Measurements from ENCODE around the gene DNAAF6. TPM values are rescaled to one million over a fixed set of nuclear protein-coding genes. Genes with fewer than 3 reads are reported as not detected.

The DNAAF6 gene
- total RNA-seq, 2 donors from 2014 or later = not detected

DNA sequence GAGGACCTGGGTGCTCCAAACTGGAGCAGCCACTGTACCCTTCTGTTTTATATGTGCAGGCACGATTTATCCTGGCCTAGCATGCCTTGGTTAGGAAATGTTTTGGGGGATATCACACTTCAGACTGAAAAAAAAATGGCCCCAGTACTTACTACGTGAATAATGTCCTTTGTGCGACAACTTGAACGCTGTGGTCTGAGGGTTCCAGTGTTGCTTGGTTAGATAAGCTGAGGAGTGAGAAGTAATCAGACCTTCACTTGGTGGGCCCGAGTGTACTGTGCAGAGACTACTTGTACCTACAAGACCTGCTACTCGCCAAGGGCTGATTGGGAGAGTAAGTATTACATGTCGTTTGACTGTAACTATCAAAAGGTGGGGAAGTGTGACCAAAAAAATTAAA is 678 bp downstream of the DNAAF6 start:
- H3K27me3 ChIP-seq (replicated peaks; ENCODE audit: insufficient read depth) = no peaks in the 10 kb centered on the region
- no peak for ATAC-seq (ENCODE audit: insufficient number of reproducible peaks, low FRiP score, low read depth)
- no peaks in the 10 kb centered on the region for H3K4me1 ChIP-seq (ENCODE audit: control insufficient read depth in 1 of 2, low read depth in 2 of 2)
- no peaks in the 10 kb centered on the region for H3K9me3 ChIP-seq
- H3K27ac ChIP-seq = no peak overlapping the region
- H3K4me3 ChIP-seq = no peak overlapping the region
- DNase-seq (ENCODE audit: low spot score) = no peak
- TF ChIP-seq, protein P1, sequence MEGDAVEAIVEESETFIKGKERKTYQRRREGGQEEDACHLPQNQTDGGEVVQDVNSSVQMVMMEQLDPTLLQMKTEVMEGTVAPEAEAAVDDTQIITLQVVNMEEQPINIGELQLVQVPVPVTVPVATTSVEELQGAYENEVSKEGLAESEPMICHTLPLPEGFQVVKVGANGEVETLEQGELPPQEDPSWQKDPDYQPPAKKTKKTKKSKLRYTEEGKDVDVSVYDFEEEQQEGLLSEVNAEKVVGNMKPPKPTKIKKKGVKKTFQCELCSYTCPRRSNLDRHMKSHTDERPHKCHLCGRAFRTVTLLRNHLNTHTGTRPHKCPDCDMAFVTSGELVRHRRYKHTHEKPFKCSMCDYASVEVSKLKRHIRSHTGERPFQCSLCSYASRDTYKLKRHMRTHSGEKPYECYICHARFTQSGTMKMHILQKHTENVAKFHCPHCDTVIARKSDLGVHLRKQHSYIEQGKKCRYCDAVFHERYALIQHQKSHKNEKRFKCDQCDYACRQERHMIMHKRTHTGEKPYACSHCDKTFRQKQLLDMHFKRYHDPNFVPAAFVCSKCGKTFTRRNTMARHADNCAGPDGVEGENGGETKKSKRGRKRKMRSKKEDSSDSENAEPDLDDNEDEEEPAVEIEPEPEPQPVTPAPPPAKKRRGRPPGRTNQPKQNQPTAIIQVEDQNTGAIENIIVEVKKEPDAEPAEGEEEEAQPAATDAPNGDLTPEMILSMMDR (IDR thresholded peaks at IDR 0.05) = no peak
- H3K36me3 ChIP-seq = no peaks in the 10 kb centered on the region

GRCh38 chrX:107207943-107208342 is 1.5 kb downstream of the DNAAF6 start:
- Histone ChIP-seq H3K4me3 (no peak overlapping the region), H3K27ac (no peak overlapping the region), H3K4me1 (ENCODE audit: control insufficient read depth in 1 of 2, low read depth in 2 of 2) (no peaks in the 10 kb centered on the region), H3K27me3 (replicated peaks; ENCODE audit: insufficient read depth) (no peaks in the 10 kb centered on the region), H3K36me3 (no peaks in the 10 kb centered on the region), H3K9me3 (no peaks in the 10 kb centered on the region)
- TF ChIP-seq, protein P1 (IDR thresholded peaks at IDR 0.05) = no peak
- ATAC-seq (ENCODE audit: insufficient number of reproducible peaks, low FRiP score, low read depth) = no peak
- no peak for DNase-seq (ENCODE audit: low spot score)

GRCh38 chrX:107213477-107213876 is 7.1 kb downstream of the DNAAF6 start:
- no peak overlapping the region for H3K27ac ChIP-seq
- H3K36me3 ChIP-seq = no peaks in the 10 kb centered on the region
- no peaks in the 10 kb centered on the region for H3K27me3 ChIP-seq (replicated peaks; ENCODE audit: insufficient read depth)
- TF ChIP-seq, protein P1 (IDR thresholded peaks at IDR 0.05) = no peak
- DNase-seq (ENCODE audit: low spot score) = no peak
- H3K4me1 ChIP-seq (ENCODE audit: control insufficient read depth in 1 of 2, low read depth in 2 of 2) = no peaks in the 10 kb centered on the region
- no peaks in the 10 kb centered on the region for H3K9me3 ChIP-seq
- no peak for ATAC-seq (ENCODE audit: insufficient number of reproducible peaks, low FRiP score, low read depth)
- H3K4me3 ChIP-seq = no peak overlapping the region

DNA sequence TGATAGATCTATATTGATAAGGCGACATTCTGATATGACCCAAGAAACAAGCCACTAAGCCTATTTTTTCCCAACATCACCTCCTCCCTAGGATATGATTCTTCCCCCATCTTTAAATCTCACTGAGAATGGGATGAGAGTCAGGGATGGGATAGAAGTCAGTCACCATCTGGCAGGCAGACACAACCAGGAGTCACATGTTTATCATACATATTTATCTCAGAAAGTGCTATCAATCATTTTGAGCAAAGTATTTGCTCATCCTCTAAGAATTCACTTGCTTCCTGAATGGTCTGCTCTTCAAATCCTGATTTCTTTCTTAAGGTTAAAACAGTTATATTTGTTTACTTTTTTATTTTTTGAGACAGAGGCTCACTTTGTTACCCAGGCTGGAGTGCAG is 20.3 kb downstream of the DNAAF6 start:
- no peak overlapping the region for H3K4me3 ChIP-seq
- no peaks in the 10 kb centered on the region for H3K4me1 ChIP-seq (ENCODE audit: control insufficient read depth in 1 of 2, low read depth in 2 of 2)
- no peak for DNase-seq (ENCODE audit: low spot score)
- H3K27me3 ChIP-seq (replicated peaks; ENCODE audit: insufficient read depth) = no peaks in the 10 kb centered on the region
- H3K9me3 ChIP-seq = no peaks in the 10 kb centered on the region
- H3K36me3 ChIP-seq = no peaks in the 10 kb centered on the region
- ATAC-seq (ENCODE audit: insufficient number of reproducible peaks, low FRiP score, low read depth) = no peak
- no peak overlapping the region for H3K27ac ChIP-seq
- TF ChIP-seq, protein P1 (IDR thresholded peaks at IDR 0.05) = no peak

GRCh38 chrX:107227780-107228485 is 21.5 kb downstream of the DNAAF6 start:
- no peak for ATAC-seq (ENCODE audit: insufficient number of reproducible peaks, low FRiP score, low read depth)
- DNase-seq (ENCODE audit: low spot score) = no peak

More at GRCh38 chrX:107227780-107228485, 21.5 kb downstream of the DNAAF6 start:
- Histone ChIP-seq H3K9me3 (no peaks in the 10 kb centered on the region), H3K36me3 (no peaks in the 10 kb centered on the region), H3K4me3 (no peak overlapping the region), H3K27ac (no peak overlapping the region), H3K27me3 (replicated peaks; ENCODE audit: insufficient read depth) (no peaks in the 10 kb centered on the region), H3K4me1 (ENCODE audit: control insufficient read depth in 1 of 2, low read depth in 2 of 2) (no peaks in the 10 kb centered on the region)
- TF ChIP-seq, protein P1 (IDR thresholded peaks at IDR 0.05) = no peak

All from thoracic aorta (tissue), 2 donors.